ENCODE data around the gene RPS14.

The RPS14 gene

GRCh38 chr5:150449517-150450339 lies at the start of gene RPS14:
Gene RPS14, minus strand, starts transcription at chr5:150449739. Its CDS starts 2,006 bp downstream, at chr5:150447733.
- DNase-seq, result peak; percentile 96 to 97
- TF ChIP-seq GATA1 (IDR thresholded peaks at IDR 0.05; ENCODE audit: low read depth, low read length) (no peak), POLR2A (IDR thresholded peaks at IDR 0.05; ENCODE audit: low read length) (peak; percentile 93)

GRCh38 chr5:150498971-150499370 lies 49.4 kb upstream of the RPS14 start:
- DNase-seq, result no peak
- TF ChIP-seq POLR2A (IDR thresholded peaks at IDR 0.05; ENCODE audit: low read length) (no peak), GATA1 (IDR thresholded peaks at IDR 0.05; ENCODE audit: low read depth, low read length) (no peak)

GRCh38 chr5:150498501-150498900 lies 49.0 kb upstream of the RPS14 start:
- DNase-seq, result no peak
- TF ChIP-seq POLR2A (IDR thresholded peaks at IDR 0.05; ENCODE audit: low read length) (no peak), GATA1 (IDR thresholded peaks at IDR 0.05; ENCODE audit: low read depth, low read length) (no peak)

GRCh38 chr5:150497989-150498317 lies 48.4 kb upstream of the RPS14 start:
- no peak for TF ChIP-seq GATA1 (IDR thresholded peaks at IDR 0.05; ENCODE audit: low read depth, low read length)
- no peak for TF ChIP-seq POLR2A (IDR thresholded peaks at IDR 0.05; ENCODE audit: low read length)
- no peak for DNase-seq

GRCh38 chr5:150497274-150497988 lies 47.9 kb upstream of the RPS14 start:
- TF ChIP-seq GATA1 (IDR thresholded peaks at IDR 0.05; ENCODE audit: low read depth, low read length) (no peak), POLR2A (IDR thresholded peaks at IDR 0.05; ENCODE audit: low read length) (no peak)
- no peak for DNase-seq

GRCh38 chr5:150496534-150496933 lies 47.0 kb upstream of the RPS14 start:
- TF ChIP-seq POLR2A (IDR thresholded peaks at IDR 0.05; ENCODE audit: low read length) (no peak), GATA1 (IDR thresholded peaks at IDR 0.05; ENCODE audit: low read depth, low read length) (no peak)
- DNase-seq, result no peak

- DNase-seq, result no peak
- TF ChIP-seq GATA1 (IDR thresholded peaks at IDR 0.05; ENCODE audit: low read depth, low read length) (no peak), POLR2A (IDR thresholded peaks at IDR 0.05; ENCODE audit: low read length) (no peak)
Observed at GRCh38 chr5:150496098-150496497, 46.6 kb upstream of the RPS14 start.

- TF ChIP-seq POLR2A (IDR thresholded peaks at IDR 0.05; ENCODE audit: low read length), result no peak
- no peak for TF ChIP-seq GATA1 (IDR thresholded peaks at IDR 0.05; ENCODE audit: low read depth, low read length)
- DNase-seq, result no peak
Observed at GRCh38 chr5:150492621-150493020, 43.1 kb upstream of the RPS14 start.

DNA sequence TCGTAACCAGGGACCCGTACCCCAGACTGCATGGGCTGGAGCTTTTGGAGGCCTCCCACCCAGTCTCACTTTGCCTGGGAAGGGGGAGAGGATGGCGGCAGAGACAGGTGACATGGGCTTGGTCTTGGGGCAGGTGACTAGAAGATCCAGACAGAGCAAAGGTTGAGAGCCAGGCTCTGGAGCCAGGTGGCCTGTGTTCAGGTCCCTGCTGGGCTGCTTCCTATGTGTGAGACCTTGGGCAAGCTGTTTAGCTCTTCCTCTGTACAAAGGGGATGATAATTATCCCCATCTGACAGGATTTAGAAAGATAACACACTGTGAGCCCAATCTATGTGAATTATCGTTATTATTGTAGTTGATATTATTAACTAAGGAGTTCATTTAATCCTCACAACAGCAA lies 42.3 kb upstream of the RPS14 start:
- DNase-seq, result no peak
- TF ChIP-seq POLR2A (IDR thresholded peaks at IDR 0.05; ENCODE audit: low read length) (no peak), GATA1 (IDR thresholded peaks at IDR 0.05; ENCODE audit: low read depth, low read length) (no peak)

DNA sequence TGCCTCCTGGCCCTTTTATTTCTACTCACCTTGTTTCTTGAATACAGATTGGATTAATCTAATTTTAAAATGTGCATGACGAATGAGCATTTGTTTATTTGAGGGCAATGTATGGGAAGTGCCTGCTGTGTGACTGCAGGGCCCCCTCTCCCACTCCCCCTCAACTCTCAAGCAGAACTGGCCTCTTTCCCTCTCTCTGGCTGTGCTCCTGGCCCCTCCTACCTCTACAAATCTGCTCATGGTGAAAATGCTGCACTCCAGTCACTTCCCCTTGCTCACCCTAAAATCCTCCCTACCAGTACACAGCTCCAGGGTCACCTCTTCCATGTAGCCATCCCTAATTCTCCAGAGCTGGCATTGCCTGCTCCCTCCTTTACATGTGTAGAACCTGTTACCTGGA lies 41.2 kb upstream of the RPS14 start:
- no peak for DNase-seq
- TF ChIP-seq POLR2A (IDR thresholded peaks at IDR 0.05; ENCODE audit: low read length), result no peak

DNA sequence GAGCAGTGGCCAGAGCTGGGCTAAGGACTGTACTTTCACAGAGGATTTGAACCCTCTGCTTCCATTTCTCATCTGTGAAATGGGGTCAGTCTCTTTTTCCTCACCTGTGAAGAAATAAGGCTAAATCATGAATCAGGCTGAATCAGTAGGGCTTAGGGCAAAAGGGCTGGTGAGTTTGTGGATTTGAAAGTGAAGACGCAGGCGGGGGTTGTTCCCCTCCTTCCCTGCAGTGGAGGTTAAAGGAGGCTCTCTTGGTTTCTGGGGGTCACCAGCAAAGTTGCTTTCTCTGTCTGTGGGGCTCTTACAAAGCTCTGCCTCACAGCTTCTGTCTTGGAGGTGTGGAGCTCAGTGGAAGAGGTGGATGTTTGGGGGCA lies 40.7 kb upstream of the RPS14 start:
- no peak for DNase-seq
- TF ChIP-seq POLR2A (IDR thresholded peaks at IDR 0.05; ENCODE audit: low read length), result no peak
- TF ChIP-seq GATA1 (IDR thresholded peaks at IDR 0.05; ENCODE audit: low read depth, low read length), result no peak

- TF ChIP-seq POLR2A (IDR thresholded peaks at IDR 0.05; ENCODE audit: low read length) (no peak), GATA1 (IDR thresholded peaks at IDR 0.05; ENCODE audit: low read depth, low read length) (no peak)
Observed at GRCh38 chr5:150489360-150490295, 40.1 kb upstream of the RPS14 start.

GRCh38 chr5:150488519-150489359 lies 39.2 kb upstream of the RPS14 start:
- TF ChIP-seq POLR2A (IDR thresholded peaks at IDR 0.05; ENCODE audit: low read length) (no peak), GATA1 (IDR thresholded peaks at IDR 0.05; ENCODE audit: low read depth, low read length) (no peak)
- DNase-seq, result no peak

More at GRCh38 chr5:150489360-150490295, 40.1 kb upstream of the RPS14 start:
- no peak for DNase-seq

Measured in erythroblast (primary cell).